Neural progenitor cell (in vitro differentiated cells): ENCODE results near the gene ZDHHC14. TPM values are rescaled to one million over a fixed set of nuclear protein-coding genes. Genes with fewer than 3 reads are reported as not detected.
A peak's percentile ranks its signal among the peaks of the same experiment; 100 is the strongest.

Experiments
- DNase-seq: peaks from one replicate; pipeline ENCODE4 v3.0.0-alpha.2; 2016; ENCODE audit warnings: low spot score
- H2AFZ ChIP-seq: fragments of 200-600 bp; sonication (generic); replicated peaks from 2 replicates; pipeline ENCODE4 v1.6.1; 2016; ENCODE audit warnings: antibody characterized with exemption
- H3F3A ChIP-seq: fragments of 200-600 bp; sonication (generic); 2 replicates; pipeline ENCODE4 v1.6.1; 2016; ENCODE audit warnings: antibody characterized with exemption, low read depth
- H3K27ac ChIP-seq: fragments of 200-600 bp; sonication (generic); 2 replicates; pipeline ENCODE4 v1.5.1; 2016; ENCODE audit warnings: mild to moderate bottlenecking
- H3K27me3 ChIP-seq: fragments of 200-600 bp; sonication (generic); 2 replicates; pipeline ENCODE4 v1.6.1; 2016; ENCODE audit warnings: mild to moderate bottlenecking, moderate library complexity
- H3K36me3 ChIP-seq: fragments of 200-600 bp; sonication (generic); 2 replicates; pipeline ENCODE4 v1.5.1; 2016
- H3K4me1 ChIP-seq: fragments of 200-600 bp; sonication (generic); 2 replicates; pipeline ENCODE4 v1.6.1; 2016; ENCODE audit warnings: mixed run types
- H3K4me2 ChIP-seq: fragments of 200-600 bp; sonication (generic); 2 replicates; pipeline ENCODE4 v1.6.1; 2016
- H3K4me3 ChIP-seq: fragments of 200-600 bp; sonication (generic); 2 replicates; pipeline ENCODE4 v1.5.1; 2016
- H3K79me2 ChIP-seq: fragments of 200-600 bp; sonication (generic); 2 replicates; pipeline ENCODE4 v1.6.1; 2016; ENCODE audit warnings: low read depth
- H3K9ac ChIP-seq: fragments of 200-600 bp; sonication (generic); 2 replicates; pipeline ENCODE4 v1.6.1; 2016
- H3K9me3 ChIP-seq: fragments of 200-600 bp; sonication (generic); 2 replicates; pipeline ENCODE4 v1.5.1; 2016; ENCODE audit warnings: low read depth
- H4K20me1 ChIP-seq: fragments of 200-600 bp; sonication (generic); 2 replicates; pipeline ENCODE4 v1.6.1; 2016; ENCODE audit warnings: low read depth
- H3K27ac Mint-ChIP-seq: 3 replicates; pipeline ENCODE4 v1.8.0; 2021; ENCODE audit warnings: mixed read lengths
- H3K27me3 Mint-ChIP-seq: 2 replicates; pipeline ENCODE4 v1.8.0; 2022; ENCODE audit warnings: low read depth, mild to moderate bottlenecking, inconsistent platforms, moderate library complexity, mixed read lengths; ENCODE audit not compliant: insufficient read depth
- H3K36me3 Mint-ChIP-seq: 3 replicates; pipeline ENCODE4 v1.8.0; 2021; ENCODE audit warnings: mixed read lengths
- H3K4me1 Mint-ChIP-seq: 3 replicates; pipeline ENCODE4 v1.8.0; 2021; ENCODE audit warnings: mixed read lengths
- H3K4me3 Mint-ChIP-seq: 3 replicates; pipeline ENCODE4 v1.8.0; 2021; ENCODE audit warnings: mild to moderate bottlenecking, moderate library complexity, mixed read lengths
- H3K9me3 Mint-ChIP-seq: 3 replicates; pipeline ENCODE4 v1.8.0; 2020; ENCODE audit warnings: mixed read lengths
- CTCF ChIP-seq: fragments of 200-600 bp; sonication (generic); IDR thresholded peaks from 2 replicates; pipeline ENCODE4 v1.5.1; 2017; ENCODE audit warnings: antibody characterized with exemption, mild to moderate bottlenecking
- EZH2 ChIP-seq: fragments of 200-600 bp; sonication (generic); IDR thresholded peaks from 2 replicates; pipeline ENCODE4 v1.6.1; 2017; ENCODE audit warnings: antibody characterized with exemption, mild to moderate bottlenecking, moderate library complexity
- EZH2phosphoT487 ChIP-seq: fragments of 200-600 bp; sonication (generic); IDR thresholded peaks from 2 replicates; pipeline ENCODE4 v1.6.1; 2017; ENCODE audit warnings: antibody characterized with exemption
- total RNA-seq: library from RNA; depleted of rRNA; stranded (reverse); fragments of >200 nt; gene quantifications from 2 replicates; pipeline ENCODE4 v1.2.3, GENCODE V29; 2015; ENCODE audit warnings: low replicate concordance

The ZDHHC14 gene
- total RNA-seq, 1 donor from 2014 or later = 14.5 TPM

- Histone ChIP-seq H3K4me2 (peak overlapping the region; percentile 8), H3K36me3 (no peaks in the 10 kb centered on the region), H3F3A (no peaks in the 10 kb centered on the region), H3K27me3 (no peaks in the 10 kb centered on the region), H3K79me2 (no peaks in the 10 kb centered on the region), H3K9me3 (no peaks in the 10 kb centered on the region), H2AFZ (no peak overlapping the region), H3K27ac (no peak overlapping the region), H3K9ac (no peak overlapping the region), H3K4me1 (peaks cover 24% of the 10 kb centered on the region), H4K20me1 (no peaks in the 10 kb centered on the region), H3K4me3 (no peak overlapping the region)
- Mint-ChIP-seq H3K27ac (no peak overlapping the region), H3K4me3 (no peak overlapping the region), H3K36me3 (peaks cover 2% of the 10 kb centered on the region), H3K9me3 (no peaks in the 10 kb centered on the region), H3K27me3 (no peaks in the 10 kb centered on the region), H3K4me1 (peaks cover 18% of the 10 kb centered on the region)
- no peak for DNase-seq
- no peak for TF ChIP-seq EZH2
- no peak for TF ChIP-seq EZH2phosphoT487
Observed at GRCh38 chr6:157488058-157488457, 107.1 kb downstream of the ZDHHC14 start.

GRCh38 chr6:157488716-157489118 lies 107.7 kb downstream of the ZDHHC14 start:
- Histone ChIP-seq H3K79me2 (no peaks in the 10 kb centered on the region), H3K27ac (no peak overlapping the region), H3K9me3 (no peaks in the 10 kb centered on the region), H3K9ac (no peak overlapping the region), H4K20me1 (no peaks in the 10 kb centered on the region), H3K36me3 (no peaks in the 10 kb centered on the region), H2AFZ (no peak overlapping the region), H3K4me1 (peaks cover 24% of the 10 kb centered on the region), H3K4me3 (no peak overlapping the region), H3K27me3 (no peaks in the 10 kb centered on the region), H3F3A (no peaks in the 10 kb centered on the region), H3K4me2 (peak overlapping the region; percentile 8)
- no peak overlapping the region for H3K4me3 Mint-ChIP-seq
- no peaks in the 10 kb centered on the region for H3K9me3 Mint-ChIP-seq
- peaks cover 18% of the 10 kb centered on the region for H3K4me1 Mint-ChIP-seq
- peak; percentile 59 for DNase-seq
- H3K27ac Mint-ChIP-seq = no peak overlapping the region
- TF ChIP-seq CTCF (no peak), EZH2phosphoT487 (no peak), EZH2 (no peak)
- peaks cover 2% of the 10 kb centered on the region for H3K36me3 Mint-ChIP-seq
- H3K27me3 Mint-ChIP-seq = no peaks in the 10 kb centered on the region

GRCh38 chr6:157490611-157491269 lies 109.8 kb downstream of the ZDHHC14 start:
- TF ChIP-seq EZH2phosphoT487 (no peak), CTCF (no peak), EZH2 (no peak)
- no peaks in the 10 kb centered on the region for H4K20me1 ChIP-seq
- Mint-ChIP-seq H3K36me3 (peaks cover 5% of the 10 kb centered on the region), H3K4me3 (no peak overlapping the region), H3K27ac (no peak overlapping the region), H3K27me3 (no peaks in the 10 kb centered on the region), H3K9me3 (peaks cover 3% of the 10 kb centered on the region), H3K4me1 (peaks cover 20% of the 10 kb centered on the region)
- no peak overlapping the region for H3K27ac ChIP-seq
- no peaks in the 10 kb centered on the region for H3K79me2 ChIP-seq
- H2AFZ ChIP-seq = no peak overlapping the region
- H3K9ac ChIP-seq = no peak overlapping the region
- no peak for DNase-seq
- H3K4me1 ChIP-seq = peaks cover 28% of the 10 kb centered on the region
- no peaks in the 10 kb centered on the region for H3K36me3 ChIP-seq
- H3F3A ChIP-seq = no peaks in the 10 kb centered on the region
- no peak overlapping the region for H3K4me2 ChIP-seq
- H3K27me3 ChIP-seq = no peaks in the 10 kb centered on the region
- H3K4me3 ChIP-seq = no peak overlapping the region
- no peaks in the 10 kb centered on the region for H3K9me3 ChIP-seq

- H3K4me3 ChIP-seq = no peak overlapping the region
- Mint-ChIP-seq H3K9me3 (peaks cover 3% of the 10 kb centered on the region), H3K4me3 (no peak overlapping the region), H3K27ac (no peak overlapping the region), H3K36me3 (peaks cover 5% of the 10 kb centered on the region), H3K4me1 (peaks cover 20% of the 10 kb centered on the region), H3K27me3 (no peaks in the 10 kb centered on the region)
- H3K4me2 ChIP-seq = no peak overlapping the region
- H3K27me3 ChIP-seq = no peaks in the 10 kb centered on the region
- no peaks in the 10 kb centered on the region for H3K79me2 ChIP-seq
- no peaks in the 10 kb centered on the region for H4K20me1 ChIP-seq
- no peaks in the 10 kb centered on the region for H3F3A ChIP-seq
- no peak overlapping the region for H3K9ac ChIP-seq
- no peak overlapping the region for H3K27ac ChIP-seq
- no peaks in the 10 kb centered on the region for H3K9me3 ChIP-seq
- H3K36me3 ChIP-seq = no peaks in the 10 kb centered on the region
- no peak overlapping the region for H2AFZ ChIP-seq
- peak; percentile 8 for DNase-seq
- TF ChIP-seq EZH2phosphoT487 (no peak), EZH2 (no peak), CTCF (no peak)
- peaks cover 28% of the 10 kb centered on the region for H3K4me1 ChIP-seq
Observed at GRCh38 chr6:157491571-157492232, 110.7 kb downstream of the ZDHHC14 start.
